SU-DHL-6 (cell line): Measurements from ENCODE around the gene ZBTB44.

Experiments
- EZH2phosphoT487 ChIP-seq: fragments of 200-600 bp; sonication (generic), shearing (Covaris generic); conservative IDR thresholded peaks from 2 replicates; pipeline ENCODE4 v1.6.1; 2018; ENCODE audit warnings: mild to moderate bottlenecking, antibody characterized with exemption, low read length, moderate library complexity, mixed read lengths
- TF ChIP-seq, protein P1 (sequence below): fragments of 200-600 bp; sonication (generic); IDR thresholded peaks from one replicate; pipeline ENCODE4 v1.5.1; 2017; ENCODE audit warnings: antibody characterized with exemption, mild to moderate bottlenecking, low read length, moderate library complexity; ENCODE audit not compliant: insufficient read depth, poor library complexity, severe bottlenecking

DNA sequence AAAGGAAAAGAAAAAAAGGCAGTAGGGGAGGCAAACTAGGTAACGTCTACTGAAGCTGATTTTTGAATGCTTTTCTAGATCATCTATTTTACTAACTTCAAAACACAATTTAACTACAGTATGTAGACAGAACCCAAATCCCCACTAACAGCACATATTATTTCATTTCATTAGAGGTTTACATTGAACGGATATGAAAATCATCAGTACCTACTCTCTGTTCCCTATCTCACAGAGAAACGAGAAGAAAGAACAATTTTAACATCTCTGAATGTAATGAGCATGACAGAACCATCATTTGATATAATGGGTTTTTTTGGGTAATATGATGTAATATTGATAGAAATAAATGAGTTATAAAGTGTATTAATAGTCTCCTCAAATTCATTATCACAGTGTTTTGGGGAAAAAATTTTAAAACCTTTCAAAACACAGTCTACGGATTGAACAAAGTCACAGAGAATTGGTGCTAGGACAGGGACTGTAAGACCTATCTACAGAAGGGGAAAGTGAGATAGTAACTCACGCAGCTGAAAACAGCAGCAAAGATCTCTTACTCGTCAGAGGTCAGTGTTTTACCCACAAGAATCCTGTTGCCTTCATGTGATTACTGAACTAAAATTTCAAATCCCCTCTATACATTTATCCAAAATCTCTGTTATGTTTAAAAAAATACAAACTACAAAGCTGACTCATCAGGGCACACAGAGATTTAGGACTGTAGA, 77.3 kb downstream of the ZBTB44 start:
- TF ChIP-seq, protein P1, sequence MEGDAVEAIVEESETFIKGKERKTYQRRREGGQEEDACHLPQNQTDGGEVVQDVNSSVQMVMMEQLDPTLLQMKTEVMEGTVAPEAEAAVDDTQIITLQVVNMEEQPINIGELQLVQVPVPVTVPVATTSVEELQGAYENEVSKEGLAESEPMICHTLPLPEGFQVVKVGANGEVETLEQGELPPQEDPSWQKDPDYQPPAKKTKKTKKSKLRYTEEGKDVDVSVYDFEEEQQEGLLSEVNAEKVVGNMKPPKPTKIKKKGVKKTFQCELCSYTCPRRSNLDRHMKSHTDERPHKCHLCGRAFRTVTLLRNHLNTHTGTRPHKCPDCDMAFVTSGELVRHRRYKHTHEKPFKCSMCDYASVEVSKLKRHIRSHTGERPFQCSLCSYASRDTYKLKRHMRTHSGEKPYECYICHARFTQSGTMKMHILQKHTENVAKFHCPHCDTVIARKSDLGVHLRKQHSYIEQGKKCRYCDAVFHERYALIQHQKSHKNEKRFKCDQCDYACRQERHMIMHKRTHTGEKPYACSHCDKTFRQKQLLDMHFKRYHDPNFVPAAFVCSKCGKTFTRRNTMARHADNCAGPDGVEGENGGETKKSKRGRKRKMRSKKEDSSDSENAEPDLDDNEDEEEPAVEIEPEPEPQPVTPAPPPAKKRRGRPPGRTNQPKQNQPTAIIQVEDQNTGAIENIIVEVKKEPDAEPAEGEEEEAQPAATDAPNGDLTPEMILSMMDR: no peak
- TF ChIP-seq EZH2phosphoT487: no peak
